Measurements from ENCODE around the gene CALML5.

Gene CALML5

GRCh38 chr10:5534880-5535856 lies 35.8 kb upstream of the CALML5 start:
- Histone ChIP-seq H3K4me3 (ENCODE audit: low read depth, low read length) (no peak overlapping the region), H3K4me1 (ENCODE audit: control insufficient read depth, insufficient read depth, low read length) (peaks cover 4% of the 10 kb centered on the region; the same call in 1 of the 2 replicates), H3K36me3 (ENCODE audit: control insufficient read depth in 2 of 2, insufficient read depth in 1 of 2, low read length in 2 of 2) (no peaks in the 10 kb centered on the region), H3K9me3 (ENCODE audit: control insufficient read depth, insufficient read depth, low read depth, low read length) (no peaks in the 10 kb centered on the region), H3K27ac (ENCODE audit: extremely low read depth, low read depth, low read length) (no peak overlapping the region)
- ChIA-PET CTCF (interaction anchor here (0.6 to 1.2 kb wide), 3 partner anchors 88 to 152 kb away, joined by 3 read pairs; no protein-coding TSS in a partner anchor), POLR2A (no interaction called here)
- TF ChIP-seq PRDM6 (tag by site-specific recombination; IDR thresholded peaks at IDR 0.05) (no peak), ZNF596 (tag by site-specific recombination; IDR thresholded peaks at IDR 0.05) (no peak), GLI2 (tag by site-specific recombination; IDR thresholded peaks at IDR 0.05; ENCODE audit: borderline replicate concordance, low read depth) (no peak), ZNF362 (tag by site-specific recombination; IDR thresholded peaks at IDR 0.05) (peak; percentile 84)

GRCh38 chr10:5534051-5534821 lies 34.9 kb upstream of the CALML5 start:
- Histone ChIP-seq H3K36me3 (ENCODE audit: control insufficient read depth in 2 of 2, insufficient read depth in 1 of 2, low read length in 2 of 2) (no peaks in the 10 kb centered on the region), H3K4me1 (ENCODE audit: control insufficient read depth, insufficient read depth, low read length) (peaks cover 4% of the 10 kb centered on the region; the same call in 1 of the 2 replicates), H3K27ac (ENCODE audit: extremely low read depth, low read depth, low read length) (no peak overlapping the region), H3K9me3 (ENCODE audit: control insufficient read depth, insufficient read depth, low read depth, low read length) (no peaks in the 10 kb centered on the region), H3K4me3 (ENCODE audit: low read depth, low read length) (no peak overlapping the region)
- CTCF ChIA-PET = interaction anchor here (0.7 to 1.2 kb wide), 2 partner anchors 89 to 96 kb away, joined by 3 read pairs; no protein-coding TSS in a partner anchor
- POLR2A ChIA-PET = no interaction called here
- TF ChIP-seq ZNF350 (tag by site-specific recombination; IDR thresholded peaks at IDR 0.05) (no peak), ZSCAN30 (tag by site-specific recombination; IDR thresholded peaks at IDR 0.05) (no peak), ZNF10 (tag by site-specific recombination; IDR thresholded peaks at IDR 0.05) (no peak), ZNF776 (tag by site-specific recombination; IDR thresholded peaks at IDR 0.05; ENCODE audit: borderline replicate concordance) (no peak), ZNF629 (tag by site-specific recombination; IDR thresholded peaks at IDR 0.05) (no peak), ZNF157 (tag by site-specific recombination; IDR thresholded peaks at IDR 0.05) (no peak), ZNF704 (tag by site-specific recombination; IDR thresholded peaks at IDR 0.05) (no peak), ZNF155 (tag by site-specific recombination; IDR thresholded peaks at IDR 0.05) (no peak), ZNF529 (tag by site-specific recombination; IDR thresholded peaks at IDR 0.05; ENCODE audit: insufficient replicate concordance) (no peak), ZBTB49 (tag by site-specific recombination; IDR thresholded peaks at IDR 0.05; ENCODE audit: low read depth) (no peak), ZNF292 (tag by site-specific recombination; IDR thresholded peaks at IDR 0.05; ENCODE audit: borderline replicate concordance, low read depth) (no peak), ZXDB (tag by site-specific recombination; IDR thresholded peaks at IDR 0.05) (no peak), ZNF202 (tag by site-specific recombination; IDR thresholded peaks at IDR 0.05; ENCODE audit: borderline replicate concordance) (no peak), ZNF645 (tag by site-specific recombination; IDR thresholded peaks at IDR 0.05) (no peak), KLF1 (tag by site-specific recombination; IDR thresholded peaks at IDR 0.05) (no peak), MYNN (tag by site-specific recombination; IDR thresholded peaks at IDR 0.05; ENCODE audit: borderline replicate concordance) (no peak)
